HTR-8/SVneo (cell line): ENCODE results near the gene CYTH1.
"Not testable (repeated sequence)": the region's sequence is repeated elsewhere in the genome, so short reads cannot be mapped to it uniquely, and the experiment has no call there.

Experiments
- DNase-seq: peaks from one replicate; pipeline ENCODE4 v3.0.0; 2011; ENCODE audit warnings: low spot score, mixed read lengths; ENCODE audit not compliant: insufficient read length
- FAIRE-seq: peaks from 2 replicates; lab custom pipeline; 2011; peaks lifted over from hg19 to GRCh38; lab: Jason Lieb, UNC

CYTH1 gene

GRCh38 chr17:78676412-78677302 is 105.4 kb downstream of the CYTH1 start:
- FAIRE-seq: no peak
- no peak for DNase-seq

- FAIRE-seq: no peak
Measured at GRCh38 chr17:78675836-78676235, 106.2 kb downstream of the CYTH1 start.

GRCh38 chr17:78675316-78675616 is 106.8 kb downstream of the CYTH1 start:
- DNase-seq: no peak
- FAIRE-seq: no peak

More at GRCh38 chr17:78675836-78676235, 106.2 kb downstream of the CYTH1 start:
- DNase-seq: no peak

GRCh38 chr17:78674595-78675315 is 107.3 kb downstream of the CYTH1 start:
- FAIRE-seq (no peak), DNase-seq (no peak)

- FAIRE-seq (no peak), DNase-seq (no peak)
Measured at GRCh38 chr17:78674156-78674555, 107.9 kb downstream of the CYTH1 start.

- no peak for DNase-seq
- FAIRE-seq: no peak
Measured at GRCh38 chr17:78673395-78673794, 108.7 kb downstream of the CYTH1 start.

GRCh38 chr17:78672871-78673371 is 109.2 kb downstream of the CYTH1 start:
- no peak for FAIRE-seq

GRCh38 chr17:78672005-78672404 is 110.1 kb downstream of the CYTH1 start:
- DNase-seq: no peak
- no peak for FAIRE-seq

More at GRCh38 chr17:78672871-78673371, 109.2 kb downstream of the CYTH1 start:
- no peak for DNase-seq

- not testable (repeated sequence) for FAIRE-seq, DNase-seq
Measured at GRCh38 chr17:78671726-78672001, 110.4 kb downstream of the CYTH1 start.

GRCh38 chr17:78670850-78671725 is 111.0 kb downstream of the CYTH1 start:
- FAIRE-seq (no peak), DNase-seq (no peak)

GRCh38 chr17:78669975-78670518 is 112.0 kb downstream of the CYTH1 start:
- DNase-seq (no peak), FAIRE-seq (no peak)

- DNase-seq (no peak), FAIRE-seq (no peak)
Measured at GRCh38 chr17:78669256-78669974, 112.7 kb downstream of the CYTH1 start.

- no peak for DNase-seq
Measured at GRCh38 chr17:78668847-78669246, 113.2 kb downstream of the CYTH1 start.

GRCh38 chr17:78667741-78668640 is 114.1 kb downstream of the CYTH1 start:
- FAIRE-seq (no peak), DNase-seq (no peak)

More at GRCh38 chr17:78668847-78669246, 113.2 kb downstream of the CYTH1 start:
- no peak for FAIRE-seq

GRCh38 chr17:78667091-78667490 is 115.0 kb downstream of the CYTH1 start:
- DNase-seq: no peak
- no peak for FAIRE-seq

GRCh38 chr17:78665952-78666920 is 115.8 kb downstream of the CYTH1 start:
- DNase-seq (no peak), FAIRE-seq (no peak)

- DNase-seq (no peak), FAIRE-seq (no peak)
Measured at GRCh38 chr17:78665387-78665951, 116.6 kb downstream of the CYTH1 start.
